ENCODE measurements around the gene UPK3A.

DNA sequence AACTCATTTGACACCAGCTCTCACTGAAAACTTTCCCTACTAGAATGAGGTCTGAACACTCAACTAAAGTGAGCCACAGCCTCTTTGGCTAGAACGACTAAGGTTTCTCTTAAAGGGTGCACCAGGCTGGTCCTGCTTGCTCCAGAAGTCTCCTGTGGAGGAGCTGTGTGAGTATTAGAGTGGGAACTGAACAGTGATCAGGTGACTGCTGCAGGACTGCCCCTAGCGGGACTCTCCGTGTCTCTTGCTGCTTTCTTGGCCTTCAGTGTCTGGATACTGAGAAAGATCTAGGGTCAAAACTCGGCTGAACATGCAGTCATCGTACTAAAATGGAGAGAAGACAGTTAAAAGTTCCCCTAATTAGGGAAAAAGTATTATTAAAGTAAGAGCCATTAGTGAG, 59.6 kb downstream of the UPK3A start:
- TF ChIP-seq, protein P1, sequence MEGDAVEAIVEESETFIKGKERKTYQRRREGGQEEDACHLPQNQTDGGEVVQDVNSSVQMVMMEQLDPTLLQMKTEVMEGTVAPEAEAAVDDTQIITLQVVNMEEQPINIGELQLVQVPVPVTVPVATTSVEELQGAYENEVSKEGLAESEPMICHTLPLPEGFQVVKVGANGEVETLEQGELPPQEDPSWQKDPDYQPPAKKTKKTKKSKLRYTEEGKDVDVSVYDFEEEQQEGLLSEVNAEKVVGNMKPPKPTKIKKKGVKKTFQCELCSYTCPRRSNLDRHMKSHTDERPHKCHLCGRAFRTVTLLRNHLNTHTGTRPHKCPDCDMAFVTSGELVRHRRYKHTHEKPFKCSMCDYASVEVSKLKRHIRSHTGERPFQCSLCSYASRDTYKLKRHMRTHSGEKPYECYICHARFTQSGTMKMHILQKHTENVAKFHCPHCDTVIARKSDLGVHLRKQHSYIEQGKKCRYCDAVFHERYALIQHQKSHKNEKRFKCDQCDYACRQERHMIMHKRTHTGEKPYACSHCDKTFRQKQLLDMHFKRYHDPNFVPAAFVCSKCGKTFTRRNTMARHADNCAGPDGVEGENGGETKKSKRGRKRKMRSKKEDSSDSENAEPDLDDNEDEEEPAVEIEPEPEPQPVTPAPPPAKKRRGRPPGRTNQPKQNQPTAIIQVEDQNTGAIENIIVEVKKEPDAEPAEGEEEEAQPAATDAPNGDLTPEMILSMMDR (IDR thresholded peaks at IDR 0.05; ENCODE audit: insufficient read depth, low read depth, low read length), result no peak
- TF ChIP-seq EZH2 (IDR thresholded peaks at IDR 0.05; ENCODE audit: insufficient read depth, low read length), result no peak
